DND-41 (cell line): ENCODE data around the gene DYSF.

Experiments used
- CTCF ChIP-seq: IDR thresholded peaks from 2 replicates; pipeline ENCODE4 v1.5.1; 2012; ENCODE audit warnings: borderline replicate concordance, low read length, moderate library complexity, mild to moderate bottlenecking; ENCODE audit not compliant: poor library complexity, severe bottlenecking; ENCODE audit errors: extremely low read depth
- EZH2 ChIP-seq: IDR thresholded peaks from 3 replicates; pipeline ENCODE4 v1.6.1; 2012; ENCODE audit warnings: borderline replicate concordance, low read depth, mild to moderate bottlenecking, moderate library complexity, low read length, inconsistent platforms; ENCODE audit not compliant: severe bottlenecking

- TF ChIP-seq CTCF (no peak), EZH2 (no peak)
Measured at GRCh38 chr2:71409611-71410010, 43.8 kb upstream of the DYSF start.
